HepG2 (cell line): ENCODE measurements around the gene CRKL. TPM values are rescaled to one million over a fixed set of nuclear protein-coding genes. Genes with fewer than 3 reads are reported as not detected.

Experiments used
- AHR ChIP-seq: IDR thresholded peaks from 2 replicates; pipeline ENCODE4 v1.6.1; 2018; ENCODE audit warnings: missing genetic modification reagents, missing compliant biosample characterization
- EZH2 ChIP-seq: conservative IDR thresholded peaks from 2 replicates; pipeline ENCODE4 v1.6.1; 2012; ENCODE audit warnings: mild to moderate bottlenecking, low read depth, low read length, moderate library complexity
- GATAD1 ChIP-seq: IDR thresholded peaks from 2 replicates; pipeline ENCODE4 v1.6.1; 2016; ENCODE audit warnings: missing genetic modification reagents, missing compliant biosample characterization
- HES4 ChIP-seq: sonication (generic); formaldehyde crosslinking; IDR thresholded peaks from 2 replicates; pipeline ENCODE4 v1.9.0; 2021; ENCODE audit warnings: mild to moderate bottlenecking, missing genetic modification reagents, borderline replicate concordance
- KAT7 ChIP-seq: IDR thresholded peaks from 2 replicates; pipeline ENCODE4 v1.6.1; 2018; ENCODE audit warnings: borderline replicate concordance, missing compliant biosample characterization
- LBX2 ChIP-seq: sonication (generic); formaldehyde crosslinking; IDR thresholded peaks from 2 replicates; pipeline ENCODE4 v1.5.0; 2020; ENCODE audit warnings: missing genetic modification reagents, mild to moderate bottlenecking, borderline replicate concordance
- MLXIP ChIP-seq: sonication (generic); formaldehyde crosslinking; IDR thresholded peaks from 2 replicates; pipeline ENCODE4 v1.9.0; 2021; ENCODE audit warnings: missing genetic modification reagents, borderline replicate concordance
- NFIC ChIP-seq: IDR thresholded peaks from 2 replicates; pipeline ENCODE4 v1.6.1; 2012; ENCODE audit warnings: mild to moderate bottlenecking, low read length, inconsistent platforms
- NR2C2 ChIP-seq: sonication (generic); formaldehyde crosslinking; IDR thresholded peaks from 2 replicates; pipeline ENCODE4 v1.4.0; 2020; ENCODE audit warnings: missing genetic modification reagents, mild to moderate bottlenecking, moderate library complexity, borderline replicate concordance
- PAX8 ChIP-seq: sonication (generic); formaldehyde crosslinking; IDR thresholded peaks from 2 replicates; pipeline ENCODE4 v1.8.0; 2022; ENCODE audit warnings: mild to moderate bottlenecking, missing genetic modification reagents, borderline replicate concordance
- PHF5A ChIP-seq: IDR thresholded peaks from one replicate; pipeline ENCODE4 v1.6.1; 2018; ENCODE audit warnings: low read depth, missing genetic modification reagents; ENCODE audit not compliant: unreplicated experiment
- SALL1 ChIP-seq: sonication (generic); formaldehyde crosslinking; IDR thresholded peaks from 2 replicates; pipeline ENCODE4 v1.8.0; 2022; ENCODE audit warnings: mild to moderate bottlenecking, missing genetic modification reagents
- SOX6 ChIP-seq, 2 experiments: fragments of 450-650 bp in 1 of 2; sonication (generic) in 1 of 2; formaldehyde crosslinking in 1 of 2; IDR thresholded peaks; 2 replicates each; pipeline versions ENCODE4 v1.4.0 to v1.6.1; 2017 to 2020; ENCODE audit warnings: antibody characterized with exemption in 1 of 2, mild to moderate bottlenecking in 1 of 2, missing genetic modification reagents in 1 of 2
- TEAD2 ChIP-seq: sonication (generic); formaldehyde crosslinking; IDR thresholded peaks from 2 replicates; pipeline ENCODE4 v1.9.0; 2021; ENCODE audit warnings: missing genetic modification reagents
- THAP11 ChIP-seq: IDR thresholded peaks from 2 replicates; pipeline ENCODE4 v1.6.1; 2016; ENCODE audit warnings: missing biosample characterization, missing genetic modification reagents
- TOE1 ChIP-seq: sonication (generic); formaldehyde crosslinking; IDR thresholded peaks from 2 replicates; pipeline ENCODE4 v1.4.0; 2020; ENCODE audit warnings: mild to moderate bottlenecking, missing genetic modification reagents
- XBP1 ChIP-seq: sonication (generic); formaldehyde crosslinking; IDR thresholded peaks from 2 replicates; pipeline ENCODE4 v1.5.0; 2020; ENCODE audit warnings: missing genetic modification reagents
- ZBTB38 ChIP-seq: sonication (generic); formaldehyde crosslinking; IDR thresholded peaks from 2 replicates; pipeline ENCODE4 v1.5.1; 2020; ENCODE audit warnings: mild to moderate bottlenecking, missing genetic modification reagents
- ZFAT ChIP-seq: sonication (generic); formaldehyde crosslinking; conservative IDR thresholded peaks from 2 replicates; pipeline ENCODE4 v1.8.1; 2023; ENCODE audit warnings: missing genetic modification reagents, inconsistent platforms
- ZFY ChIP-seq: sonication (generic); formaldehyde crosslinking; IDR thresholded peaks from 2 replicates; pipeline ENCODE4 v1.4.0; 2020; ENCODE audit warnings: missing genetic modification reagents
- ZNF615 ChIP-seq: sonication (generic); formaldehyde crosslinking; IDR thresholded peaks from 2 replicates; pipeline ENCODE4 v1.5.0; 2020; ENCODE audit warnings: mild to moderate bottlenecking, missing genetic modification reagents, borderline replicate concordance
- ZNF639 ChIP-seq: conservative IDR thresholded peaks from 2 replicates; pipeline ENCODE4 v1.6.1; 2018; ENCODE audit warnings: missing genetic modification reagents
- ZSCAN30 ChIP-seq: sonication (generic); formaldehyde crosslinking; IDR thresholded peaks from 2 replicates; pipeline ENCODE4 v1.5.0; 2020; ENCODE audit warnings: mild to moderate bottlenecking, missing genetic modification reagents
- polyA plus RNA-seq, 8 experiments: library from polyadenylated mRNA; depleted of rRNA in 3 of 8; stranded (reverse) in 7 of 8; unstranded in 1 of 8; fragments of >200 nt; fragmentation: Illumina TruSeq in 4 of 8; extraction: Trizol in 4 of 8; gene quantifications; 2 replicates each; pipeline versions ENCODE4 v1.2.1 to v1.2.3, GENCODE V29; 2011 to 2016; ENCODE audit warnings: low read depth in 4 of 8, missing spikeins in 1 of 8, mixed read lengths in 1 of 8; ENCODE audit not compliant: insufficient read depth in 1 of 8
- total RNA-seq, 5 experiments: library from RNA; depleted of rRNA; stranded (reverse); fragments of >200 nt; fragmentation: Illumina TruSeq; extraction: Trizol; gene quantifications; 2 replicates each; pipeline ENCODE4 v1.2.3, GENCODE V29; 2016; ENCODE audit warnings: low read depth in 1 of 5
- TF ChIP-seq, protein P1 (sequence below), 2 experiments: sonication (generic) in 1 of 2; formaldehyde crosslinking in 1 of 2; IDR thresholded peaks; 2 replicates each; pipeline versions ENCODE4 v1.4.0 to v1.6.1; 2018 to 2020; ENCODE audit warnings: missing genetic modification reagents in 2 of 2, borderline replicate concordance in 1 of 2, low read depth in 1 of 2, mild to moderate bottlenecking in 1 of 2, missing biosample characterization in 1 of 2

The CRKL gene
- total and polyA plus RNA-seq, 2 of the 13 experiments (the other 11 are each of a cell fraction or from before 2014, with no cell fraction given) = 37.4 to 60.6 TPM

DNA sequence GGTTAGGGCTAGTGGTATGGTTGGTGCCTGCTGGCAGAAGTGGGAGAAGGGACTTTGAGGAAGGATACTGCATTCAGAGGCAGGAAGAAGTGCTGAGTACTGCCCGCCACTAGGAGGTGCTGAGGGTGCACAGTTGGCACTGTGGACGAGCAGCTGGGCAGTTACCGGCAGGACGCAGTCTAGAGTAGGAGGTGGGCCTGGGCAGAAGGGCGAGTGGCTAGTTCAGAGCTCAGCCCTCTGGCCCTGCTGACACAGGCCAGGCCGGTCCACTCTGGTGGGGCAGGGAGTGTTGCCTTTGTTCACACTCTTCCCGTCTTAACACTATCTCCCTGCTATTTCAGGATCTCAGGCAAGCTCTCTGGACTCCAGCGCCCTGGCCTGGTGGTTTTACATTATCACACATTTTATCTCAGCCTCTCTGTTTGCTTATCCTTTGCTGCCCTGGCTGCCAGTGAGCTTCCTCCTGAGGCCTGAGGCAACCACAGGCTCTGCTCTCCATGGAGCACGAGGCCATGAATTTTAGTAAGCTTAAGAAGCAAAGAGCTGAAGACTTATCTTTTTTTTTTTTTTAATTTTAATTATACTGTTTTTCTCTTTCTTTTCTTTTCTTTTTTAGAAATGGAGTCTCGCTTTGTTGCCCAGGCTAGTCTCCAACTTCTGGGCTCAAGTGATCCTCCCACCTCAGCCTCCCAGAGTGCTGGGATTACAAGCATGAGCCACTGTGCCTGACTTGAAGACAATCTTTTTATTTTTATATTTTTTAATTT, 31.5 kb upstream of the CRKL start (continued):
- TF ChIP-seq MLXIP (CRISPR knock-in tag) = no peak
- no peak for TF ChIP-seq ZFAT (CRISPR knock-in tag)
- no peak for TF ChIP-seq ZNF615
- TF ChIP-seq ZFY = peak; percentile 64; the same call in 1 of the 2 replicates
- peak; percentile 86; the same call in 1 of the 2 replicates for TF ChIP-seq ZBTB38 (CRISPR knock-in tag)
- no peak for TF ChIP-seq PHF5A (CRISPR knock-in tag)
- TF ChIP-seq KAT7 (CRISPR knock-in tag) = peak; percentile 35; the same call in 1 of the 2 replicates
- no peak for TF ChIP-seq LBX2 (CRISPR knock-in tag)
- TF ChIP-seq GATAD1 (CRISPR knock-in tag) = peak; percentile 71
- TF ChIP-seq PAX8 (CRISPR knock-in tag) = no peak
- peak; percentile 75; the same call in 1 of the 2 replicates for TF ChIP-seq AHR (CRISPR knock-in tag)
- TF ChIP-seq ZNF639 (CRISPR knock-in tag) = no peak
- TF ChIP-seq THAP11 (CRISPR knock-in tag) = peak; percentile 79
- TF ChIP-seq, protein P1, sequence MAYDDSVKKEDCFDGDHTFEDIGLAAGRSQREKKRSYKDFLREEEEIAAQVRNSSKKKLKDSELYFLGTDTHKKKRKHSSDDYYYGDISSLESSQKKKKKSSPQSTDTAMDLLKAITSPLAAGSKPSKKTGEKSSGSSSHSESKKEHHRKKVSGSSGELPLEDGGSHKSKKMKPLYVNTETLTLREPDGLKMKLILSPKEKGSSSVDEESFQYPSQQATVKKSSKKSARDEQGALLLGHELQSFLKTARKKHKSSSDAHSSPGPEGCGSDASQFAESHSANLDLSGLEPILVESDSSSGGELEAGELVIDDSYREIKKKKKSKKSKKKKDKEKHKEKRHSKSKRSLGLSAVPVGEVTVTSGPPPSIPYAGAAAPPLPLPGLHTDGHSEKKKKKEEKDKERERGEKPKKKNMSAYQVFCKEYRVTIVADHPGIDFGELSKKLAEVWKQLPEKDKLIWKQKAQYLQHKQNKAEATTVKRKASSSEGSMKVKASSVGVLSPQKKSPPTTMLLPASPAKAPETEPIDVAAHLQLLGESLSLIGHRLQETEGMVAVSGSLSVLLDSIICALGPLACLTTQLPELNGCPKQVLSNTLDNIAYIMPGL (CRISPR knock-in tag; IDR thresholded peaks at IDR 0.05; ENCODE audit: borderline replicate concordance in 1 of 2, low read depth in 1 of 2) = peak; percentile 95 to 96; a peak in 3 of 4 replicates
- TF ChIP-seq EZH2 = no peak
- TF ChIP-seq HES4 (CRISPR knock-in tag) = no peak
- TF ChIP-seq ZSCAN30 (CRISPR knock-in tag) = no peak
- TF ChIP-seq TEAD2 (CRISPR knock-in tag) = no peak
- TF ChIP-seq SOX6 (IDR thresholded peaks at IDR 0.05) = no peak
- TF ChIP-seq SOX6 (CRISPR knock-in tag; IDR thresholded peaks at IDR 0.05) = peak; percentile 73
- no peak for TF ChIP-seq NFIC
- TF ChIP-seq SALL1 (CRISPR knock-in tag) = peak; percentile 90
- TF ChIP-seq XBP1 (CRISPR knock-in tag) = no peak
- 0 out of 2 replicates have a peak, but pooled peaks have one; percentile 37 for TF ChIP-seq NR2C2 (CRISPR knock-in tag)
- no peak for TF ChIP-seq TOE1 (CRISPR knock-in tag)
